NB4 (cell line): ENCODE data around the gene KCTD5.

Source experiments
- MAX ChIP-seq: IDR thresholded peaks from 2 replicates; pipeline ENCODE4 v1.6.1; 2011; ENCODE audit warnings: low read depth, low read length
- POLR2A ChIP-seq: IDR thresholded peaks from 2 replicates; pipeline ENCODE4 v1.6.1; 2011; ENCODE audit warnings: mild to moderate bottlenecking; ENCODE audit not compliant: insufficient read length; ENCODE audit errors: extremely low read depth
- TF ChIP-seq, protein P1 (sequence below): IDR thresholded peaks from one replicate; pipeline ENCODE4 v1.5.1; 2012; ENCODE audit warnings: low read depth, low read length

- TF ChIP-seq POLR2A (no peak), MAX (no peak)
- TF ChIP-seq, protein P1, sequence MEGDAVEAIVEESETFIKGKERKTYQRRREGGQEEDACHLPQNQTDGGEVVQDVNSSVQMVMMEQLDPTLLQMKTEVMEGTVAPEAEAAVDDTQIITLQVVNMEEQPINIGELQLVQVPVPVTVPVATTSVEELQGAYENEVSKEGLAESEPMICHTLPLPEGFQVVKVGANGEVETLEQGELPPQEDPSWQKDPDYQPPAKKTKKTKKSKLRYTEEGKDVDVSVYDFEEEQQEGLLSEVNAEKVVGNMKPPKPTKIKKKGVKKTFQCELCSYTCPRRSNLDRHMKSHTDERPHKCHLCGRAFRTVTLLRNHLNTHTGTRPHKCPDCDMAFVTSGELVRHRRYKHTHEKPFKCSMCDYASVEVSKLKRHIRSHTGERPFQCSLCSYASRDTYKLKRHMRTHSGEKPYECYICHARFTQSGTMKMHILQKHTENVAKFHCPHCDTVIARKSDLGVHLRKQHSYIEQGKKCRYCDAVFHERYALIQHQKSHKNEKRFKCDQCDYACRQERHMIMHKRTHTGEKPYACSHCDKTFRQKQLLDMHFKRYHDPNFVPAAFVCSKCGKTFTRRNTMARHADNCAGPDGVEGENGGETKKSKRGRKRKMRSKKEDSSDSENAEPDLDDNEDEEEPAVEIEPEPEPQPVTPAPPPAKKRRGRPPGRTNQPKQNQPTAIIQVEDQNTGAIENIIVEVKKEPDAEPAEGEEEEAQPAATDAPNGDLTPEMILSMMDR = no peak
Observed at GRCh38 chr16:2712063-2712441, 29.7 kb downstream of the KCTD5 start.
